Thyroid gland (tissue), 4 donors: ENCODE results near the gene BCAS3. TPM values are rescaled to one million over a fixed set of nuclear protein-coding genes. Genes with fewer than 3 reads are reported as not detected.
"Not testable (repeated sequence)": the region's sequence is repeated elsewhere in the genome, so short reads cannot be mapped to it uniquely, and the experiment has no call there.

Source experiments
- DNase-seq, 2 donors: peaks; one replicate each; pipeline ENCODE4 v3.0.0-alpha.2; 2019
- H3K27ac ChIP-seq, 3 donors: fragments of 200-600 bp; sonication (generic); 1 replicate in 2 of 3; 2 replicates in 1 of 3; pipeline ENCODE4 v1.5.1; 2016 to 2019; ENCODE audit warnings: mild to moderate bottlenecking in 1 of 3, moderate library complexity in 1 of 3
- H3K27me3 ChIP-seq: fragments of 200-600 bp; sonication (generic); one replicate; pipeline ENCODE4 v1.5.1; 2019
- H3K36me3 ChIP-seq, 2 donors: fragments of 200-600 bp; sonication (generic); one replicate each; pipeline ENCODE4 v1.5.1; 2016 to 2019
- H3K4me1 ChIP-seq, 2 donors: fragments of 200-600 bp; sonication (generic); one replicate each; pipeline ENCODE4 v1.5.1; 2017 to 2019
- H3K4me3 ChIP-seq, 3 donors: fragments of 200-600 bp; sonication (generic); replicated peaks in 1 of 3; 1 replicate in 2 of 3; 2 replicates in 1 of 3; pipeline ENCODE4 v1.5.1; 2016; ENCODE audit warnings: mild to moderate bottlenecking in 1 of 3
- H3K9me3 ChIP-seq: fragments of 200-600 bp; sonication (generic); one replicate; pipeline ENCODE4 v1.5.1; 2017
- CTCF ChIP-seq, 6 experiments: fragments of 200-600 bp in 3 of 6; fragments of 450-650 bp in 3 of 6; sonication (generic) in 3 of 6; IDR thresholded peaks; one replicate each; pipeline ENCODE4 v1.5.1; 2016 to 2019; ENCODE audit warnings: antibody characterized with exemption in 6 of 6, mild to moderate bottlenecking in 2 of 6, inconsistent platforms in 1 of 6, moderate library complexity in 1 of 6
- POLR2A ChIP-seq, 2 donors: fragments of 450-650 bp; IDR thresholded peaks; one replicate each; pipeline ENCODE4 v1.6.1; 2017; ENCODE audit warnings: antibody characterized with exemption in 2 of 2, mild to moderate bottlenecking in 2 of 2, moderate library complexity in 1 of 2
- WGBS, 2 donors: methylation state at CpG; one replicate each; pipeline ENCODE4 v1.1.5; 2017; 5-methylcytosine and 5-hydroxymethylcytosine counted together
- intact Hi-C: fragments of 100-400 bp; cut with DNase I; formaldehyde crosslinking; loops from one replicate; pipeline ENCODE4 v1.15.1; 2023
- total RNA-seq, 4 donors: library from RNA; depleted of rRNA; stranded (reverse); fragments of >200 nt; gene quantifications; one replicate each; pipeline ENCODE4 v1.2.3, GENCODE V29; 2016

The BCAS3 gene
- total RNA-seq, 4 donors from 2014 or later: 41.8 to 78.7 (median 51.6) TPM

- H3K9me3 ChIP-seq: no peaks in the 10 kb centered on the region
- no peaks in the 10 kb centered on the region for H3K36me3 ChIP-seq
- no peak overlapping the region for H3K27ac ChIP-seq
- WGBS, 2 donors: 83 to 87% methylated on average over 4 of the region's 4 CpGs
- no peak overlapping the region for H3K4me3 ChIP-seq
- intact Hi-C loops: no loop called here
- no peaks in the 10 kb centered on the region for H3K4me1 ChIP-seq
- no peak for TF ChIP-seq CTCF (IDR thresholded peaks at IDR 0.05)
- DNase-seq: no peak
- no peaks in the 10 kb centered on the region for H3K27me3 ChIP-seq
Measured at GRCh38 chr17:60863892-60864707, 186.4 kb downstream of the BCAS3 start.

GRCh38 chr17:60864708-60865005 lies 187.0 kb downstream of the BCAS3 start:
- Histone ChIP-seq H3K36me3 (no peaks in the 10 kb centered on the region), H3K9me3 (no peaks in the 10 kb centered on the region), H3K4me3 (no peak overlapping the region), H3K27me3 (no peaks in the 10 kb centered on the region), H3K27ac (no peak overlapping the region), H3K4me1 (no peaks in the 10 kb centered on the region)
- intact Hi-C loops: no loop called here
- 85 to 92% methylated on average over 2 of the region's 2 CpGs for WGBS, 2 donors
- no peak for TF ChIP-seq CTCF (IDR thresholded peaks at IDR 0.05)
- TF ChIP-seq POLR2A (IDR thresholded peaks at IDR 0.05): no peak
- DNase-seq: no peak

- Histone ChIP-seq H3K4me3 (no peak overlapping the region), H3K4me1 (no peaks in the 10 kb centered on the region), H3K27ac (no peak overlapping the region), H3K9me3 (no peaks in the 10 kb centered on the region), H3K36me3 (no peaks in the 10 kb centered on the region), H3K27me3 (no peaks in the 10 kb centered on the region)
- intact Hi-C loops: no loop called here
- TF ChIP-seq POLR2A (IDR thresholded peaks at IDR 0.05): no peak
- no peak for TF ChIP-seq CTCF (IDR thresholded peaks at IDR 0.05)
- no peak for DNase-seq
- 95 to 97% methylated on average over 2 of the region's 2 CpGs for WGBS, 2 donors
Measured at GRCh38 chr17:60874772-60875171, 197.1 kb downstream of the BCAS3 start.

- H3K4me1 ChIP-seq, intact Hi-C loops, H3K4me3 ChIP-seq, H3K27ac ChIP-seq, H3K27me3 ChIP-seq, H3K9me3 ChIP-seq, H3K36me3 ChIP-seq, DNase-seq: not testable (repeated sequence)
- WGBS, 2 donors: 81 to 88% methylated on average over 19 to 21 of the region's 39 CpGs
Measured at GRCh38 chr17:60886731-60887613, 209.3 kb downstream of the BCAS3 start.

- H3K4me1 ChIP-seq: no peaks in the 10 kb centered on the region
- no peak for DNase-seq
- no peaks in the 10 kb centered on the region for H3K9me3 ChIP-seq
- no peaks in the 10 kb centered on the region for H3K36me3 ChIP-seq
- H3K27me3 ChIP-seq: no peaks in the 10 kb centered on the region
- H3K27ac ChIP-seq: no peak overlapping the region
- intact Hi-C loops: no loop called here
- H3K4me3 ChIP-seq: no peak overlapping the region
- TF ChIP-seq CTCF (IDR thresholded peaks at IDR 0.05) (no peak), POLR2A (IDR thresholded peaks at IDR 0.05) (no peak)
Measured at GRCh38 chr17:60887614-60888028, 210.0 kb downstream of the BCAS3 start.
